ENCODE measurements around the gene ZNF668.

DNA sequence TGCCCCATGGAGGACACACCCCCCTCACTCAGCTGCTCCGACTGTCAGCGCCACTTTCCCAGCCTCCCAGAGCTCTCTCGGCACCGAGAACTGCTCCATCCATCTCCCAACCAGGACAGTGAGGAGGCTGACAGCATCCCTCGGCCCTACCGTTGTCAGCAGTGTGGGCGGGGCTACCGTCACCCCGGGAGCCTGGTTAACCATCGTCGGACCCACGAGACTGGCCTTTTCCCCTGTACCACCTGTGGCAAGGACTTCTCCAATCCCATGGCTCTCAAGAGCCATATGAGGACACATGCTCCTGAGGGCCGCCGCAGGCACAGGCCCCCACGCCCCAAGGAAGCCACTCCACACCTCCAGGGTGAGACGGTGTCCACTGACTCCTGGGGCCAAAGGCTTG is 2.3 kb upstream of the ZNF668 start:
- TF ChIP-seq, protein P1, sequence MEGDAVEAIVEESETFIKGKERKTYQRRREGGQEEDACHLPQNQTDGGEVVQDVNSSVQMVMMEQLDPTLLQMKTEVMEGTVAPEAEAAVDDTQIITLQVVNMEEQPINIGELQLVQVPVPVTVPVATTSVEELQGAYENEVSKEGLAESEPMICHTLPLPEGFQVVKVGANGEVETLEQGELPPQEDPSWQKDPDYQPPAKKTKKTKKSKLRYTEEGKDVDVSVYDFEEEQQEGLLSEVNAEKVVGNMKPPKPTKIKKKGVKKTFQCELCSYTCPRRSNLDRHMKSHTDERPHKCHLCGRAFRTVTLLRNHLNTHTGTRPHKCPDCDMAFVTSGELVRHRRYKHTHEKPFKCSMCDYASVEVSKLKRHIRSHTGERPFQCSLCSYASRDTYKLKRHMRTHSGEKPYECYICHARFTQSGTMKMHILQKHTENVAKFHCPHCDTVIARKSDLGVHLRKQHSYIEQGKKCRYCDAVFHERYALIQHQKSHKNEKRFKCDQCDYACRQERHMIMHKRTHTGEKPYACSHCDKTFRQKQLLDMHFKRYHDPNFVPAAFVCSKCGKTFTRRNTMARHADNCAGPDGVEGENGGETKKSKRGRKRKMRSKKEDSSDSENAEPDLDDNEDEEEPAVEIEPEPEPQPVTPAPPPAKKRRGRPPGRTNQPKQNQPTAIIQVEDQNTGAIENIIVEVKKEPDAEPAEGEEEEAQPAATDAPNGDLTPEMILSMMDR (IDR thresholded peaks at IDR 0.05): no peak
- TF ChIP-seq EZH2 (IDR thresholded peaks at IDR 0.05; ENCODE audit: borderline replicate concordance, insufficient read depth, low read depth, low read length, poor library complexity, severe bottlenecking): no peak
